GM21447 (cell line): ENCODE data around the gene HOXD9.

Experiments
- ATAC-seq: cut with Tn5 transposase; IDR thresholded peaks from one replicate; pipeline ENCODE4 v1.9.1; 2021; ENCODE audit not compliant: unreplicated experiment

The HOXD9 gene

GRCh38 chr2:176110415-176111308 is 11.9 kb upstream of the HOXD9 start:
- no peak for ATAC-seq

DNA sequence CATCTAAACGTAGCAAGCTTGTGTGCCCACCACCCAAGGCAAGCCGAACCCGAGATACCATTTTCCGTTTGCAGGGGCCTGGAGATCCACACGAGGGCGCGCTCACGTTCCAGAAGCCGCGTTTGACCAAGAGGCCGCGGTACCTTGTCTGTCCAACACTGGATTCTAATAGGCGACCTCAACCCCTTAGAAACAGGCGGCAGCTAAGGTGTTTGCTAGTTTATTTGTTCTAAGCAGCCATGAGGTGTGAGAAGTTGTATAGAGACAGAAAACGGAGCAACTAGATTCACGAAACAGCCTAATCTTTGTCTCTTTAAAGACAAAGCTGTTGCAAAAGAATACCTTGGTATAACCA is 11.2 kb upstream of the HOXD9 start:
- no peak for ATAC-seq

- ATAC-seq = no peak
Observed at GRCh38 chr2:176111846-176112374, 10.6 kb upstream of the HOXD9 start.

GRCh38 chr2:176112375-176113302 is 9.9 kb upstream of the HOXD9 start:
- no peak for ATAC-seq

DNA sequence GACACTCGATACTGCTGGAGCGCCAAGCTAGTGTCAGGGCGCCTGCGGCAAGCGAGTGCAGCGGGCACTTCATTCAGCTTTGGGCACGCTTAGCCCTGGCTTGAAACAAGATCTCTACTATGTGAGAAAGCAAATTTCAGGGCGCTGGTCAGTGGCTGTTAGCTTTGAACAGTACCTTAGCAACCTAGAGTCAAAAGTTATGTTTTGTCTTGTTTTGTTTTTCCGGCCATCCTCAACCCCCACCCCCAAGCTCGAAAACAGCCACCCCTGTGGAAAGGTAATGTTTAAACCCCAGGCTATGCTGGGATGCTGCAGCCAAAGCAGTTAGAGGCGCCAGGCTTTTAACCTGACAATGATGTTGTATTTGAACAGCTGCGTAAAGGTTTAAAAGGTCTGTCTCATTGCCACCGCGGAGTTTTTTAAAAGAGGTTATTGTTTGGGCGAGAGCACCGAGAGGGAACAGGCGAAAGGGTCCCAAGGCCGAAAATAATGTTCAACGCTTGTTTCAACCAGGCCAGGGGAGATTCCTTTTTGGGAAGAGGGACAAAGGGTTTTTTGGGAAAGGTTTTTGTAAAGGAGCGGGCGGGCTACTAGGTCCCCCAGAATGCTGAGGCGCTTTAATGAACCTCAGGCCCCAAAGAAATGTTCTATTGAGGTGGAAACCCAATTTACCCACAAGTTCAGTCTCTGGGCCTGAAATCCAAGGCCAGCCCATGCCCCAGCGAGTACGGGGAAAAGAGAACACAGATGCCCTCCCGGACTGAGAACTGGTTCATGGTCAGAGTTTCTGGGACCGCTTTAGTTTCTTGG is 8.2 kb upstream of the HOXD9 start:
- no peak for ATAC-seq

DNA sequence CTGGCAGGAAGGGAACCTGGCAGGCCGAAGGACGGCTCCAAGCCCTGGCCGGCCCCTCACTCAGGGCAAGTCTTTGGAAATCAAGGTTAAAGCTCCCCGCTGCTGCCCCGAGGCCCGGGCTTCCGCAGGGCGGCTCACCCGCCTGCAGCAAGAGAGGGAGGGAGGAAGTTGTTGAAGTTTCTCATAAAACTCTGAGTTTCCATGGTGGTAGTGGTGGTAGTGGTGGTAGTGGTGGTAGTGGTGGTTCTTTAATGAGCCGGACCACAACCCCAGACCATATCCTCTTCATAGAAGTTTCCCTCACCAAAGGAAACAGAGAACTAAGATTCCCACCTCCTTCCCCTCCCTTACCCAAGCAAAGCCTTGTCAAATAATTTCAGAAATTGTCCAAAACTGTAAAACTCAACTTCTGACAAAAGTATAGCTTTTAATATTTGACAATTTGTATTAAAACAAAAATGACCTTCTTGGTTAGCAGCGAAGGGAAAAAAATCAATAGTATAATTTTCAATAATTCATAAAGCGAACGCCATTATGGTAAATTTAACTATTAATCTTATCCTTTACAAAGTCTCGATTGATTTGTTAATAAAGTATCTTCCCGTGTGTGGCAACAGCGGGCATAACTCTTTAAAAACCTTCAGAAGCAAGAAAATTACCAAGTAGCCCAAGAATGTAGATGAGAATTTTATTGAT is 7.4 kb upstream of the HOXD9 start:
- no peak for ATAC-seq

- ATAC-seq = no peak
Observed at GRCh38 chr2:176115883-176116813, 6.4 kb upstream of the HOXD9 start, which contains the start of gene HOXD10. HOXD10 (plus strand) TSS chr2:176116778; CDS start chr2:176116834, 56 bp downstream.

GRCh38 chr2:176117162-176117822 is 5.2 kb upstream of the HOXD9 start:
- no peak for ATAC-seq

DNA sequence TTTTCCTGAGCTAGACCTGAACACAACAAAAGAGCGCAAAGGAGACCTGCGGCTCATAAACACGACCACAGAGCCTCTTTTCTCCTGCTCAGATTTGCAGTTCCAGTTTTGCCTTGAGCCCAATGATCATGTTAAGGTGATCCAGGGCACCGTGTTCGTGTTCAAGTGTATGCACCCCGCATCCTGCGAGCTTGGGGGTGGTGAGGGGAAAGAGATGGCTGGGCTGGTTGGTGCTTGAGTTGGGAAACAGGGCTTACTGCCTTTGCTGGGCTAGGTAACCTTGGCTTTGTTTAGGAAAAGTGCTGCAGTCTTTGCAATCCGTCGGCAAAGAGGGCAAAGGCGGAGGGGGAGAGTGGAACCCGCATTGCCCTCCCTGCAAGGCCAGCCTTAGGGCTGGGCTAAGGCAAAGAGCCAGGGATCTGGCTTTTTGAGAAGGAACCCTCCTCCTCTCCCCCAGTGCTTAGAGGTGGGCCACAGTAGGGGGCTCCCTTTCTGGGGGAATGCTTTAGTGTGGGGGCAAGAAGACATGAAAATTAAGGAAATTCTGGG is 4.6 kb upstream of the HOXD9 start:
- ATAC-seq = no peak

DNA sequence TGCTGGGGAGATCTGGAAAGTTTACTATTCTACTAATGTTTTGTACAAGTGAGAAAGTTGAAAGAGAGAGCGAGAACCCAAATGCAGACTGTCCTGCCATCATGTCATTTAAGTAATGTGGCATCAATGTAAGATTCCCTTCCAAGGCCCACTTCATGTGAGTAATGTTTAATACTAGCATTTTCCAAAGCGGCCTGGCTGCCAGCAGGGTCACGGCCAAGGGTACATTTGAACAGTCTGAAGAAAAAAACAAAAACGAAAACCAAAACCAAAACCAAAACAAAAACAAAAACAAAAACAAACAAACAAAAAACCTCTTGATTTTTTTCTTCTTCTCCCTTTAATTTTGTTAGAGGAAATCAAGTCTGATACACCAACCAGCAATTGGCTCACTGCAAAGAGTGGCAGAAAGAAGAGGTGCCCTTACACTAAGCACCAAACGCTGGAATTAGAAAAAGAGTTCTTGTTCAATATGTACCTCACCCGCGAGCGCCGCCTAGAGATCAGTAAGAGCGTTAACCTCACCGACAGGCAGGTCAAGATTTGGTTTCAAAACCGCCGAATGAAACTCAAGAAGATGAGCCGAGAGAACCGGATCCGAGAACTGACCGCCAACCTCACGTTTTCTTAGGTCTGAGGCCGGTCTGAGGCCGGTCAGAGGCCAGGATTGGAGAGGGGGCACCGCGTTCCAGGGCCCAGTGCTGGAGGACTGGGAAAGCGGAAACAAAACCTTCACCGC is 3.7 kb upstream of the HOXD9 start:
- no peak for ATAC-seq

GRCh38 chr2:176120364-176121189 is 1.9 kb upstream of the HOXD9 start:
- no peak for ATAC-seq

- ATAC-seq = no peak
Observed at GRCh38 chr2:176121190-176122051, 1.1 kb upstream of the HOXD9 start.

- ATAC-seq = no peak
Observed at GRCh38 chr2:176122052-176122682, 352 bp upstream of the HOXD9 start.

GRCh38 chr2:176123411-176124109 is 1.0 kb downstream of the HOXD9 start:
- no peak for ATAC-seq
